Neutrophil (primary cell): ENCODE measurements around the gene PODXL2.

Source experiments
- H3K27ac ChIP-seq: fragments of 200-600 bp; sonication (generic); 2 replicates; pipeline ENCODE4 v1.5.1; 2016; ENCODE audit warnings: mild to moderate bottlenecking, moderate library complexity
- H3K27me3 ChIP-seq: fragments of 200-600 bp; sonication (generic); 2 replicates; pipeline ENCODE4 v1.6.0; 2016; ENCODE audit warnings: mild to moderate bottlenecking
- H3K36me3 ChIP-seq: fragments of 200-600 bp; sonication (generic); 2 replicates; pipeline ENCODE4 v1.5.1; 2017
- H3K4me1 ChIP-seq, 2 experiments: fragments of 200-600 bp in 1 of 2; sonication (generic) in 1 of 2; 1 replicate in 1 of 2; 2 replicates in 1 of 2; pipeline versions ENCODE4 v1.5.1 to v1.6.1; 2013 to 2016; ENCODE audit warnings: low read depth in 1 of 2, low read length in 1 of 2, mild to moderate bottlenecking in 1 of 2, moderate library complexity in 1 of 2; ENCODE audit not compliant: control insufficient read depth in 1 of 2, insufficient read depth in 1 of 2
- H3K4me3 ChIP-seq, 2 experiments: fragments of 200-600 bp in 1 of 2; sonication (generic) in 1 of 2; 1 replicate in 1 of 2; 2 replicates in 1 of 2; pipeline ENCODE4 v1.5.1; 2013 to 2016; ENCODE audit warnings: low read depth in 1 of 2, low read length in 1 of 2, mild to moderate bottlenecking in 1 of 2, moderate library complexity in 1 of 2
- H3K9me3 ChIP-seq: fragments of 200-600 bp; sonication (generic); 2 replicates; pipeline ENCODE4 v1.5.1; 2016
- CTCF ChIP-seq: fragments of 200-600 bp; sonication (generic); IDR thresholded peaks from 2 replicates; pipeline ENCODE4 v1.5.1; 2016; ENCODE audit warnings: antibody characterized with exemption

Gene PODXL2

GRCh38 chr3:127593178-127593577 lies 35.8 kb upstream of the PODXL2 start:
- no peaks in the 10 kb centered on the region for H3K9me3 ChIP-seq
- H3K4me1 ChIP-seq = peaks cover 41 to 48% of the 10 kb centered on the region in 2 experiments
- no peaks in the 10 kb centered on the region for H3K27me3 ChIP-seq
- no peak for TF ChIP-seq CTCF
- H3K27ac ChIP-seq = peak overlapping the region; percentile 94
- H3K36me3 ChIP-seq = no peaks in the 10 kb centered on the region
- peak overlapping the region; percentile 15 to 44 for H3K4me3 ChIP-seq

- H3K9me3 ChIP-seq = no peaks in the 10 kb centered on the region
- peaks cover 36 to 39% of the 10 kb centered on the region in 2 experiments for H3K4me1 ChIP-seq
- no peaks in the 10 kb centered on the region for H3K27me3 ChIP-seq
- no peaks in the 10 kb centered on the region for H3K36me3 ChIP-seq
- H3K27ac ChIP-seq = no peak overlapping the region
- no peak overlapping the region for H3K4me3 ChIP-seq
- TF ChIP-seq CTCF = no peak
Measured at GRCh38 chr3:127595303-127595702, 33.7 kb upstream of the PODXL2 start.

- Histone ChIP-seq H3K27ac (no peak overlapping the region), H3K27me3 (no peaks in the 10 kb centered on the region), H3K4me3 (peak overlapping the region in 1 of 2 experiments; percentile 76), H3K4me1 (peaks cover 24 to 25% of the 10 kb centered on the region in 2 experiments), H3K9me3 (no peaks in the 10 kb centered on the region), H3K36me3 (no peaks in the 10 kb centered on the region)
- no peak for TF ChIP-seq CTCF
Measured at GRCh38 chr3:127597020-127597771, 31.8 kb upstream of the PODXL2 start.

- Histone ChIP-seq H3K36me3 (no peaks in the 10 kb centered on the region), H3K4me1 (peaks cover 16% of the 10 kb centered on the region in 2 experiments), H3K27ac (no peak overlapping the region), H3K9me3 (no peaks in the 10 kb centered on the region), H3K4me3 (peak overlapping the region; percentile 64 to 76), H3K27me3 (no peaks in the 10 kb centered on the region)
- no peak for TF ChIP-seq CTCF
Measured at GRCh38 chr3:127598841-127599570, 30.0 kb upstream of the PODXL2 start.

DNA sequence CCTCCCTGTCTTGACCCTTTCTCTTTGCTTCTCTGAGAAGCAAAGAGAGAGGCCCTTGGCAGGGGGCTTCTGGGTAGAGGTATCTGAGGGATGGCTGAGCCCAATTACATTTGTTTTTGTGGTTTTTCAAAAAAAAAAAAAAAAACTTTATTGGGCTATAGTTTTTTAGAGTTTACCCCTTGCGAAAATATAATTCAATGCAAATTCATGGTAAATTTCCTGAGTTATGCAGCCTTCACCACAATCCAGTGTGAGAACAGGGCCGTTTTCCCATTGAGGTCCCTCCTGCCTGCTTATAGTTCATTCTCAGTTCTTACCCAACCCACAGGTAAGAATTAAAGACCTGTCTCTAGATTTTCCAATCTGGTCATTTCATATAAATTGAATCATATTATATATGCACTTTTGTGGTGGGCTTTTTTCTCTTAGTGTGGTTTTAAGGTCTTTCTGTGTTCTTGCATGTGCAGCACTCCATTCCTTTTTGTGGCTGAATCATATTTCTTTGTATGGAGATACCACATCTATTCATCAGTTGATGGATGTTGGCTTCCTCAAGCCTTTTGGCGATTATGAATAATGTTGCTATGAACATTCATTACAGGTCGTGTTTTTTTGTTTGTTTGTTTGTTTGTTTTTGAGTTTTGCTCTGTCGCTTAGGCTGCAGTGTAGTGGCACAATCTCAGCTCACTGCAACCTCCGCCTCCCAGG lies 28.1 kb upstream of the PODXL2 start:
- Histone ChIP-seq H3K9me3 (no peaks in the 10 kb centered on the region), H3K36me3 (peaks cover 3% of the 10 kb centered on the region), H3K4me3 (no peak overlapping the region)

More for the DNA sequence above, 28.1 kb upstream of the PODXL2 start:
- no peaks in the 10 kb centered on the region for H3K27me3 ChIP-seq
- H3K27ac ChIP-seq = no peak overlapping the region
- H3K4me1 ChIP-seq = peaks cover 16% of the 10 kb centered on the region in 2 experiments
- TF ChIP-seq CTCF = no peak
